Stimulated activated naive B cell treated with anti-CD40 and anti-IgM and Interleukin-4, amounts not matched to agents 10 μg/mL and 1 μg/mL and 100 μg/mL, for 72 hours (primary cell): ENCODE results near the gene FBXL17.
A peak's percentile ranks its signal among the peaks of the same experiment; 100 is the strongest.

Source experiments
- ATAC-seq, 2 donors: fragments of 150-1000 bp; cut with Tn5 transposase; replicated peaks; 2 replicates each; pipeline ENCODE4 v1.10.0; 2021; ENCODE audit warnings: moderate library complexity in 1 of 2
- DNase-seq: peaks from one replicate; pipeline ENCODE4 v3.0.0; 2021
- H3K27ac Mint-ChIP-seq: one replicate; pipeline ENCODE4 v1.8.0; 2022; ENCODE audit warnings: mild to moderate bottlenecking, mixed read lengths
- H3K27me3 Mint-ChIP-seq, 2 donors: one replicate each; pipeline ENCODE4 v1.8.0; 2022; ENCODE audit warnings: mixed read lengths in 2 of 2
- H3K36me3 Mint-ChIP-seq, 2 donors: one replicate each; pipeline ENCODE4 v1.8.0; 2022; ENCODE audit warnings: mixed read lengths in 2 of 2, mild to moderate bottlenecking in 1 of 2
- H3K4me1 Mint-ChIP-seq, 2 donors: one replicate each; pipeline ENCODE4 v1.8.0; 2022; ENCODE audit warnings: mixed read lengths in 2 of 2, mild to moderate bottlenecking in 1 of 2
- H3K4me3 Mint-ChIP-seq, 2 donors: one replicate each; pipeline ENCODE4 v1.8.0; 2022; ENCODE audit warnings: mild to moderate bottlenecking in 2 of 2, mixed read lengths in 2 of 2, moderate library complexity in 1 of 2
- H3K9me3 Mint-ChIP-seq, 2 donors: one replicate each; pipeline ENCODE4 v1.8.0; 2022; ENCODE audit warnings: mixed read lengths in 2 of 2, mild to moderate bottlenecking in 1 of 2

Gene FBXL17

GRCh38 chr5:107975568-107975967 is 406.3 kb downstream of the FBXL17 start:
- Mint-ChIP-seq H3K27me3 (no peaks in the 10 kb centered on the region), H3K27ac (no peak overlapping the region), H3K4me3 (no peak overlapping the region), H3K4me1 (no peaks in the 10 kb centered on the region), H3K36me3 (peaks cover 2 to 3% of the 10 kb centered on the region in 2 donors), H3K9me3 (no peaks in the 10 kb centered on the region)
- ATAC-seq = no peak
- no peak for DNase-seq

GRCh38 chr5:107971846-107972245 is 410.1 kb downstream of the FBXL17 start:
- Mint-ChIP-seq H3K36me3 (peaks cover 2 to 3% of the 10 kb centered on the region in 2 donors), H3K27ac (no peak overlapping the region), H3K4me1 (no peaks in the 10 kb centered on the region), H3K27me3 (no peaks in the 10 kb centered on the region), H3K4me3 (no peak overlapping the region), H3K9me3 (no peaks in the 10 kb centered on the region)
- DNase-seq = no peak
- no peak for ATAC-seq

- no peak overlapping the region for H3K4me3 Mint-ChIP-seq
- no peaks in the 10 kb centered on the region for H3K27me3 Mint-ChIP-seq
- H3K9me3 Mint-ChIP-seq = no peaks in the 10 kb centered on the region
- DNase-seq (no peak), ATAC-seq (no peak)
- no peak overlapping the region for H3K27ac Mint-ChIP-seq
- peaks cover 2 to 3% of the 10 kb centered on the region in 2 donors for H3K36me3 Mint-ChIP-seq
- H3K4me1 Mint-ChIP-seq = no peaks in the 10 kb centered on the region
Measured at GRCh38 chr5:107969847-107970246, 412.1 kb downstream of the FBXL17 start.

- no peak for DNase-seq
- Mint-ChIP-seq H3K4me1 (no peaks in the 10 kb centered on the region), H3K4me3 (no peak overlapping the region)
Measured at GRCh38 chr5:107968998-107969397, 412.9 kb downstream of the FBXL17 start.

GRCh38 chr5:107968406-107968843 is 413.5 kb downstream of the FBXL17 start:
- H3K4me3 Mint-ChIP-seq = no peak overlapping the region
- DNase-seq (no peak), ATAC-seq (no peak)
- H3K36me3 Mint-ChIP-seq = peaks cover 2 to 3% of the 10 kb centered on the region in 2 donors
- no peak overlapping the region for H3K27ac Mint-ChIP-seq
- no peaks in the 10 kb centered on the region for H3K27me3 Mint-ChIP-seq
- H3K9me3 Mint-ChIP-seq = no peaks in the 10 kb centered on the region
- H3K4me1 Mint-ChIP-seq = no peaks in the 10 kb centered on the region

More at GRCh38 chr5:107968998-107969397, 412.9 kb downstream of the FBXL17 start:
- ATAC-seq = no peak
- H3K27me3 Mint-ChIP-seq = no peaks in the 10 kb centered on the region
- no peak overlapping the region for H3K27ac Mint-ChIP-seq
- no peaks in the 10 kb centered on the region for H3K9me3 Mint-ChIP-seq
- peaks cover 2 to 3% of the 10 kb centered on the region in 2 donors for H3K36me3 Mint-ChIP-seq

GRCh38 chr5:107966201-107966600 is 415.7 kb downstream of the FBXL17 start:
- ATAC-seq (no peak), DNase-seq (no peak)
- H3K27me3 Mint-ChIP-seq = no peaks in the 10 kb centered on the region
- H3K36me3 Mint-ChIP-seq = peaks cover 0 to 2% of the 10 kb centered on the region in 2 donors
- H3K4me1 Mint-ChIP-seq = peaks cover 0 to 2% of the 10 kb centered on the region in 2 donors
- no peaks in the 10 kb centered on the region for H3K9me3 Mint-ChIP-seq
- H3K27ac Mint-ChIP-seq = no peak overlapping the region
- no peak overlapping the region for H3K4me3 Mint-ChIP-seq

GRCh38 chr5:107964722-107965121 is 417.2 kb downstream of the FBXL17 start:
- Mint-ChIP-seq H3K9me3 (peaks cover 0 to 3% of the 10 kb centered on the region in 2 donors), H3K4me1 (peaks cover 3 to 11% of the 10 kb centered on the region in 2 donors), H3K27ac (no peak overlapping the region), H3K4me3 (no peak overlapping the region), H3K27me3 (no peaks in the 10 kb centered on the region), H3K36me3 (peaks cover 4 to 7% of the 10 kb centered on the region in 2 donors)
- no peak for ATAC-seq
- DNase-seq = no peak

GRCh38 chr5:107959573-107960279 is 422.2 kb downstream of the FBXL17 start:
- DNase-seq (no peak), ATAC-seq (peak in 1 of 2 donors; percentile 31)
- H3K27me3 Mint-ChIP-seq = no peaks in the 10 kb centered on the region
- no peak overlapping the region for H3K4me3 Mint-ChIP-seq
- peaks cover 0 to 3% of the 10 kb centered on the region in 2 donors for H3K9me3 Mint-ChIP-seq
- peaks cover 4 to 7% of the 10 kb centered on the region in 2 donors for H3K36me3 Mint-ChIP-seq
- peaks cover 6 to 11% of the 10 kb centered on the region in 2 donors for H3K4me1 Mint-ChIP-seq
- H3K27ac Mint-ChIP-seq = no peak overlapping the region

- ATAC-seq (peak; percentile 66 to 67), DNase-seq (no peak)
- Mint-ChIP-seq H3K27me3 (no peaks in the 10 kb centered on the region), H3K9me3 (peaks cover 0 to 3% of the 10 kb centered on the region in 2 donors), H3K4me1 (peaks cover 6 to 11% of the 10 kb centered on the region in 2 donors), H3K4me3 (no peak overlapping the region), H3K27ac (peak overlapping the region; percentile 71), H3K36me3 (peaks cover 4 to 7% of the 10 kb centered on the region in 2 donors)
Measured at GRCh38 chr5:107958861-107959260, 423.0 kb downstream of the FBXL17 start.

GRCh38 chr5:107958432-107958831 is 423.5 kb downstream of the FBXL17 start:
- Mint-ChIP-seq H3K4me1 (peaks cover 6 to 11% of the 10 kb centered on the region in 2 donors), H3K36me3 (peaks cover 7% of the 10 kb centered on the region in 2 donors), H3K27ac (peak overlapping the region; percentile 37), H3K4me3 (no peak overlapping the region), H3K9me3 (peaks cover 0 to 3% of the 10 kb centered on the region in 2 donors), H3K27me3 (no peaks in the 10 kb centered on the region)
- DNase-seq = no peak
- no peak for ATAC-seq

GRCh38 chr5:107957051-107957450 is 424.8 kb downstream of the FBXL17 start:
- H3K27ac Mint-ChIP-seq = no peak overlapping the region
- H3K4me1 Mint-ChIP-seq = peaks cover 6 to 11% of the 10 kb centered on the region in 2 donors
- H3K4me3 Mint-ChIP-seq = no peak overlapping the region
- DNase-seq (no peak), ATAC-seq (no peak)
- peaks cover 7 to 9% of the 10 kb centered on the region in 2 donors for H3K36me3 Mint-ChIP-seq
- peaks cover 0 to 3% of the 10 kb centered on the region in 2 donors for H3K9me3 Mint-ChIP-seq
- H3K27me3 Mint-ChIP-seq = no peaks in the 10 kb centered on the region

GRCh38 chr5:107955321-107955720 is 426.6 kb downstream of the FBXL17 start:
- peaks cover 0 to 5% of the 10 kb centered on the region in 2 donors for H3K36me3 Mint-ChIP-seq
- ATAC-seq = no peak
- no peak overlapping the region for H3K4me3 Mint-ChIP-seq
- no peak for DNase-seq
- H3K27me3 Mint-ChIP-seq = no peaks in the 10 kb centered on the region
- peaks cover under 1 to 3% of the 10 kb centered on the region in 2 donors for H3K4me1 Mint-ChIP-seq
- H3K9me3 Mint-ChIP-seq = no peaks in the 10 kb centered on the region
- H3K27ac Mint-ChIP-seq = no peak overlapping the region

GRCh38 chr5:107954254-107954653 is 427.6 kb downstream of the FBXL17 start:
- H3K36me3 Mint-ChIP-seq = peaks cover 0 to 5% of the 10 kb centered on the region in 2 donors
- no peak overlapping the region for H3K27ac Mint-ChIP-seq
- H3K4me3 Mint-ChIP-seq = no peak overlapping the region
- H3K4me1 Mint-ChIP-seq = peaks cover 0 to 3% of the 10 kb centered on the region in 2 donors
- no peaks in the 10 kb centered on the region for H3K27me3 Mint-ChIP-seq
- no peaks in the 10 kb centered on the region for H3K9me3 Mint-ChIP-seq
- ATAC-seq = no peak
- DNase-seq = no peak

- DNase-seq (no peak), ATAC-seq (no peak)
- peaks cover 0 to 5% of the 10 kb centered on the region in 2 donors for H3K36me3 Mint-ChIP-seq
- H3K27me3 Mint-ChIP-seq = no peaks in the 10 kb centered on the region
- no peaks in the 10 kb centered on the region for H3K9me3 Mint-ChIP-seq
- no peaks in the 10 kb centered on the region for H3K4me1 Mint-ChIP-seq
- no peak overlapping the region for H3K27ac Mint-ChIP-seq
- H3K4me3 Mint-ChIP-seq = no peak overlapping the region
Measured at GRCh38 chr5:107952450-107952849, 429.4 kb downstream of the FBXL17 start.

- DNase-seq (no peak), ATAC-seq (no peak)
- Mint-ChIP-seq H3K27ac (no peak overlapping the region), H3K9me3 (no peaks in the 10 kb centered on the region), H3K4me1 (no peaks in the 10 kb centered on the region), H3K27me3 (no peaks in the 10 kb centered on the region), H3K36me3 (peaks cover 0 to 5% of the 10 kb centered on the region in 2 donors), H3K4me3 (no peak overlapping the region)
Measured at GRCh38 chr5:107951309-107951708, 430.6 kb downstream of the FBXL17 start.
